Measurements from ENCODE around the gene NFATC2. TPM values are rescaled to one million over a fixed set of nuclear protein-coding genes. Genes with fewer than 3 reads are reported as not detected.

Gene NFATC2
- total RNA-seq, 1 experiment from 2014 or later, result 6.3 TPM

GRCh38 chr20:51543422-51543788, 886 bp upstream of the NFATC2 start:
- H3K27ac ChIP-seq, result no peak overlapping the region
- H3K9me2 ChIP-seq (ENCODE audit: insufficient read depth), result no peaks in the 10 kb centered on the region
- TF ChIP-seq CTCF (conservative IDR thresholded peaks at IDR 0.05) (no peak), EZH2 (IDR thresholded peaks at IDR 0.05; ENCODE audit: low read depth) (no peak)
- H3K4me1 ChIP-seq (replicated peaks; ENCODE audit: insufficient read depth), result peaks cover 12% of the 10 kb centered on the region
- ChIA-PET CTCF (no interaction called here), POLR2A (ENCODE audit: unreplicated experiment) (no interaction called here)
- H3K27me3 ChIP-seq (ENCODE audit: insufficient read depth, low read depth), result peaks cover 42% of the 10 kb centered on the region
- BruUV-seq (replicated peaks), result no TSS peak
- H3K79me2 ChIP-seq (ENCODE audit: low read depth), result peaks cover 3% of the 10 kb centered on the region; the same call in 1 of the 2 replicates
- no peaks in the 10 kb centered on the region; the same call in 1 of the 2 replicates for H3K9me3 ChIP-seq (ENCODE audit: insufficient read depth, low read depth)
- DNase-seq, result no peak
- H3K4me2 ChIP-seq, result peak overlapping the region; percentile 85
- intact Hi-C loops (cut with micrococcal nuclease; ENCODE audit: unreplicated experiment), result no loop called here
- peak overlapping the region; percentile 76; the same call in 1 of the 2 replicates for H2AFZ ChIP-seq
- peaks cover 7% of the 10 kb centered on the region; the same call in 1 of the 2 replicates for H3F3A ChIP-seq (ENCODE audit: insufficient read depth, low read depth)
- H3K36me3 ChIP-seq (ENCODE audit: low read depth), result peaks cover 3% of the 10 kb centered on the region; the same call in 1 of the 2 replicates
- peak overlapping the region; percentile 90; the same call in 1 of the 2 replicates for H3K4me3 ChIP-seq
- no peaks in the 10 kb centered on the region for H4K20me1 ChIP-seq (ENCODE audit: insufficient read depth)

- ChIA-PET POLR2A (ENCODE audit: unreplicated experiment) (interaction anchor here (0.7 kb wide), 3 partner anchors 82 to 546 kb away, joined by 3 to 14 read pairs (median 5); no protein-coding TSS in a partner anchor), CTCF (interaction anchor here (0.6 to 1.0 kb wide), 4 partner anchors 20 to 1420 kb away, joined by 6 to 12 read pairs (median 8); no protein-coding TSS in a partner anchor)
- Histone ChIP-seq H4K20me1 (ENCODE audit: insufficient read depth) (no peaks in the 10 kb centered on the region), H3K79me2 (ENCODE audit: low read depth) (peaks cover 3% of the 10 kb centered on the region; the same call in 1 of the 2 replicates), H3F3A (ENCODE audit: insufficient read depth, low read depth) (peaks cover 7% of the 10 kb centered on the region; the same call in 1 of the 2 replicates), H3K27ac (no peak overlapping the region), H3K9me2 (ENCODE audit: insufficient read depth) (no peaks in the 10 kb centered on the region), H3K9me3 (ENCODE audit: insufficient read depth, low read depth) (no peaks in the 10 kb centered on the region; the same call in 1 of the 2 replicates), H2AFZ (peak overlapping the region; percentile 90), H3K4me3 (peak overlapping the region; percentile 90), H3K4me2 (peak overlapping the region; percentile 89), H3K4me1 (replicated peaks; ENCODE audit: insufficient read depth) (peaks cover 12% of the 10 kb centered on the region), H3K36me3 (ENCODE audit: low read depth) (peaks cover 7% of the 10 kb centered on the region; the same call in 1 of the 2 replicates), H3K27me3 (ENCODE audit: insufficient read depth, low read depth) (peaks cover 29% of the 10 kb centered on the region)
- peak in 1 of 2 experiments; percentile 37 for DNase-seq
- no TSS peak for BruUV-seq (replicated peaks)
- TF ChIP-seq CTCF (conservative IDR thresholded peaks at IDR 0.05) (peak; percentile 73), EZH2 (IDR thresholded peaks at IDR 0.05; ENCODE audit: low read depth) (no peak)
- intact Hi-C loops (cut with micrococcal nuclease; ENCODE audit: unreplicated experiment), result no loop called here
Measured at GRCh38 chr20:51542033-51542570, 417 bp downstream of the NFATC2 start.

- no peak for TF ChIP-seq EZH2 (IDR thresholded peaks at IDR 0.05; ENCODE audit: low read depth)
- TF ChIP-seq CTCF (conservative IDR thresholded peaks at IDR 0.05), result no peak
- Histone ChIP-seq H3F3A (ENCODE audit: insufficient read depth, low read depth) (peaks cover 7% of the 10 kb centered on the region; the same call in 1 of the 2 replicates), H3K27ac (no peak overlapping the region), H3K9me2 (ENCODE audit: insufficient read depth) (no peaks in the 10 kb centered on the region), H3K4me1 (replicated peaks; ENCODE audit: insufficient read depth) (peaks cover 12% of the 10 kb centered on the region), H3K4me3 (peak overlapping the region; percentile 90), H3K4me2 (peak overlapping the region; percentile 89), H2AFZ (0 out of 2 replicates have a peak overlapping the region, but pooled peaks have one; percentile 90), H3K27me3 (ENCODE audit: insufficient read depth, low read depth) (peaks cover 22% of the 10 kb centered on the region), H3K79me2 (ENCODE audit: low read depth) (peaks cover 3% of the 10 kb centered on the region), H3K36me3 (ENCODE audit: low read depth) (peaks cover 7% of the 10 kb centered on the region; the same call in 1 of the 2 replicates), H4K20me1 (ENCODE audit: insufficient read depth) (no peaks in the 10 kb centered on the region), H3K9me3 (ENCODE audit: insufficient read depth, low read depth) (no peaks in the 10 kb centered on the region; the same call in 1 of the 2 replicates)
- intact Hi-C loops (cut with micrococcal nuclease; ENCODE audit: unreplicated experiment), result loop anchor here (1.0 kb wide), 1 partner anchor 8 kb away; no protein-coding TSS in a partner anchor
- ChIA-PET CTCF (interaction anchor here (0.7 kb wide), 1 partner anchor 152 kb away, joined by 4 read pairs; no protein-coding TSS in a partner anchor), POLR2A (ENCODE audit: unreplicated experiment) (interaction anchor here (0.7 kb wide), 1 partner anchor 82 kb away, joined by 5 read pairs; no protein-coding TSS in a partner anchor)
- peak in 1 of 2 experiments; percentile 35 for DNase-seq
- BruUV-seq (replicated peaks), result TSS peak; percentile 39
Measured at GRCh38 chr20:51541189-51542032, 1.1 kb downstream of the NFATC2 start.

Measured in PC-9 (cell line).